HepG2 (cell line): ENCODE data around the gene MYL12B. TPM values are rescaled to one million over a fixed set of nuclear protein-coding genes. Genes with fewer than 3 reads are reported as not detected.

Experiments used
- ATAC-seq: fragments of 200-7000 bp; cut with Tn5 transposase; 3 replicates; pipeline ENCODE4 v1.9.1; 2020; ENCODE audit warnings: mild to moderate bottlenecking, moderate library complexity
- BruUV-seq: library from RNA; stranded (reverse); fragments of 400-500 nt; replicated peaks from 2 replicates; lab custom pipeline; 2021; lab: Mats Ljungman, UMichigan
- CTCF ChIA-PET: fragments of 300-600 bp; formaldehyde crosslinking; extraction: SDS; loops from one replicate; lab custom pipeline; 2021; ENCODE audit warnings: low total read pairs, inconsistent platforms, low intra/inter-chr PET ratio; lab: Yijun Ruan, JAX
- POLR2A ChIA-PET: fragments of 350-600 bp; sonication (Branson Sonifier 250); formaldehyde crosslinking; loops from one replicate; lab custom pipeline; 2020; ENCODE audit warnings: antibody characterized with exemption, inconsistent platforms; lab: Yijun Ruan, JAX
- DNase-seq: peaks from one replicate; pipeline ENCODE4 v3.0.0-alpha.2; 2015; ENCODE audit warnings: low spot score
- FAIRE-seq: peaks from 3 replicates; lab custom pipeline; 2011; peaks lifted over from hg19 to GRCh38; lab: Jason Lieb, UNC
- H2AFZ ChIP-seq: one replicate; pipeline ENCODE4 v1.6.1; 2011; ENCODE audit warnings: low read length, inconsistent platforms
- H3K27ac ChIP-seq: fragments of 300-600 bp; 3 replicates; pipeline ENCODE4 v1.8.0; 2011; ENCODE audit warnings: mixed run types, mild to moderate bottlenecking, mixed read lengths, low read length, inconsistent platforms; ENCODE audit not compliant: insufficient read depth; ENCODE audit errors: extremely low read length
- H3K27me3 ChIP-seq, 2 experiments: fragments of 200-600 bp in 1 of 2; 2 replicates in 1 of 2; 3 replicates in 1 of 2; pipeline versions ENCODE4 v1.6.0 to v1.8.0; 2011; ENCODE audit warnings: low read length in 2 of 2, mild to moderate bottlenecking in 2 of 2, moderate library complexity in 2 of 2, inconsistent platforms in 1 of 2; ENCODE audit not compliant: insufficient read depth in 2 of 2, control insufficient read depth in 1 of 2
- H3K36me3 ChIP-seq, 2 experiments: fragments of 200-600 bp in 1 of 2; replicated peaks in 1 of 2; 2 replicates in 1 of 2; 3 replicates in 1 of 2; pipeline versions ENCODE4 v1.5.1 to v1.8.0; 2011; ENCODE audit warnings: low read length in 2 of 2, inconsistent platforms in 1 of 2; ENCODE audit not compliant: insufficient read depth in 2 of 2, control insufficient read depth in 1 of 2
- H3K4me1 ChIP-seq: 2 replicates; pipeline ENCODE4 v1.5.1; 2012; ENCODE audit warnings: low read length, inconsistent platforms; ENCODE audit not compliant: insufficient read depth
- H3K4me2 ChIP-seq: 2 replicates; pipeline ENCODE4 v1.6.0; 2011; ENCODE audit warnings: low read depth, low read length, inconsistent platforms
- H3K4me3 ChIP-seq, 3 experiments: fragments of 200-600 bp in 1 of 3; sonication (generic), shearing (Covaris generic) in 1 of 3; replicated peaks in 1 of 3; 2 replicates each; pipeline ENCODE4 v1.5.1; 2011 to 2016; ENCODE audit warnings: low read length in 3 of 3, inconsistent platforms in 2 of 3, low read depth in 2 of 3, mild to moderate bottlenecking in 2 of 3, control low read depth in 1 of 3, mixed read lengths in 1 of 3; ENCODE audit not compliant: insufficient read depth in 1 of 3
- H3K79me2 ChIP-seq: one replicate; pipeline ENCODE4 v1.6.1; 2011; ENCODE audit warnings: low read length, inconsistent platforms; ENCODE audit not compliant: insufficient read depth
- H3K9ac ChIP-seq: 2 replicates; pipeline ENCODE4 v1.6.0; 2011; ENCODE audit warnings: mild to moderate bottlenecking, low read depth, low read length, inconsistent platforms; ENCODE audit not compliant: insufficient read depth
- H3K9me3 ChIP-seq: 2 replicates; pipeline ENCODE4 v1.5.1; 2012; ENCODE audit warnings: mild to moderate bottlenecking, low read length
- H4K20me1 ChIP-seq: 2 replicates; pipeline ENCODE4 v1.6.0; 2011; ENCODE audit warnings: inconsistent platforms, mild to moderate bottlenecking, low read length, moderate library complexity; ENCODE audit not compliant: insufficient read depth
- BCLAF1 ChIP-seq: fragments of 450-650 bp; IDR thresholded peaks from 2 replicates; pipeline ENCODE4 v1.6.1; 2017; ENCODE audit warnings: mild to moderate bottlenecking
- FOXA1 ChIP-seq, 2 experiments: fragments of 450-650 bp in 1 of 2; sonication (generic) in 1 of 2; formaldehyde crosslinking in 1 of 2; IDR thresholded peaks; 2 replicates each; pipeline versions ENCODE4 v1.4.0 to v1.6.1; 2016 to 2020; ENCODE audit warnings: missing genetic modification reagents in 1 of 2
- HNRNPLL ChIP-seq: fragments of 200-400 bp; formaldehyde crosslinking; IDR thresholded peaks from 2 replicates; pipeline ENCODE4 v1.6.1; 2017; ENCODE audit warnings: mild to moderate bottlenecking, low read depth, low read length; ENCODE audit not compliant: poor library complexity, severe bottlenecking
- KDM5A ChIP-seq: fragments of 200-600 bp; sonication (generic); IDR thresholded peaks from 2 replicates; pipeline ENCODE4 v1.7.0; 2018; ENCODE audit warnings: antibody characterized with exemption, mild to moderate bottlenecking, low read length, borderline replicate concordance
- MAF1 ChIP-seq: sonication (generic); formaldehyde crosslinking; IDR thresholded peaks from 2 replicates; pipeline ENCODE4 v1.5.0; 2020; ENCODE audit warnings: missing genetic modification reagents, borderline replicate concordance
- RBFOX2 ChIP-seq: fragments of 200-400 bp; formaldehyde crosslinking; IDR thresholded peaks from 2 replicates; pipeline ENCODE4 v1.6.1; 2017; ENCODE audit warnings: low read depth, mild to moderate bottlenecking, low read length
- XBP1 ChIP-seq: sonication (generic); formaldehyde crosslinking; IDR thresholded peaks from 2 replicates; pipeline ENCODE4 v1.5.0; 2020; ENCODE audit warnings: missing genetic modification reagents
- ZBTB34 ChIP-seq: sonication (generic); formaldehyde crosslinking; IDR thresholded peaks from 2 replicates; pipeline ENCODE4 v1.8.0; 2022; ENCODE audit warnings: mild to moderate bottlenecking, missing genetic modification reagents
- ZNF230 ChIP-seq: sonication (generic); formaldehyde crosslinking; IDR thresholded peaks from 2 replicates; pipeline ENCODE4 v1.4.0; 2020; ENCODE audit warnings: mild to moderate bottlenecking, missing genetic modification reagents
- ZNF280D ChIP-seq: sonication (generic); formaldehyde crosslinking; IDR thresholded peaks from 2 replicates; pipeline ENCODE4 v1.5.1; 2020; ENCODE audit warnings: mild to moderate bottlenecking, missing genetic modification reagents
- ZNF614 ChIP-seq: IDR thresholded peaks from 2 replicates; pipeline ENCODE4 v1.6.1; 2018; ENCODE audit warnings: missing biosample characterization, missing genetic modification reagents, inconsistent platforms, borderline replicate concordance
- ZSCAN29 ChIP-seq: sonication (generic); formaldehyde crosslinking; conservative IDR thresholded peaks from 2 replicates; pipeline ENCODE4 v1.4.0; 2020; ENCODE audit warnings: mild to moderate bottlenecking, missing genetic modification reagents
- WGBS: methylation state at CpG from one replicate; pipeline ENCODE4 v1.1.6; 2017; ENCODE audit warnings: low lambda C conversion rate; 5-methylcytosine and 5-hydroxymethylcytosine counted together
- in situ Hi-C: cut with HindIII; loops from 2 replicates; pipeline ENCODE4 v1.10.0; 2017; ENCODE audit warnings: low pct_unique_long_range_greater_than_20kb; ENCODE audit not compliant: extremely low pct_ligation_motif_present
- intact Hi-C: fragments of 100-400 bp; cut with micrococcal nuclease; formaldehyde crosslinking; loops from one replicate; pipeline ENCODE4 v1.10.0; 2022; ENCODE audit not compliant: unreplicated experiment
- polyA plus RNA-seq, 8 experiments: library from polyadenylated mRNA; depleted of rRNA in 3 of 8; stranded (reverse) in 7 of 8; unstranded in 1 of 8; fragments of >200 nt; fragmentation: Illumina TruSeq in 4 of 8; extraction: Trizol in 4 of 8; gene quantifications; 2 replicates each; pipeline versions ENCODE4 v1.2.1 to v1.2.3, GENCODE V29; 2011 to 2016; ENCODE audit warnings: low read depth in 4 of 8, missing spikeins in 1 of 8, mixed read lengths in 1 of 8; ENCODE audit not compliant: insufficient read depth in 1 of 8
- total RNA-seq, 5 experiments: library from RNA; depleted of rRNA; stranded (reverse); fragments of >200 nt; fragmentation: Illumina TruSeq; extraction: Trizol; gene quantifications; 2 replicates each; pipeline ENCODE4 v1.2.3, GENCODE V29; 2016; ENCODE audit warnings: low read depth in 1 of 5

The MYL12B gene
- total and polyA plus RNA-seq, 2 of the 13 experiments (the other 11 are each of a cell fraction or from before 2014, with no cell fraction given), result 265 to 340 TPM

GRCh38 chr18:3247240-3248061 is 14.5 kb upstream of the MYL12B start, which contains the start of gene MYL12A (continued):
- TF ChIP-seq BCLAF1, result no peak

- Histone ChIP-seq H3K4me2 (peak overlapping the region; percentile 63), H2AFZ (no peak overlapping the region), H3K9me3 (no peaks in the 10 kb centered on the region), H3K79me2 (peaks cover 75% of the 10 kb centered on the region), H3K27ac (peak overlapping the region; percentile 93), H3K4me3 (peak overlapping the region; percentile 92 to 94 (median 93)), H3K4me1 (peaks cover 63% of the 10 kb centered on the region), H4K20me1 (peaks cover 13% of the 10 kb centered on the region; the same call in 1 of the 2 replicates), H3K9ac (peak overlapping the region; percentile 94), H3K27me3 (no peaks in the 10 kb centered on the region; a peak in 2 of 5 replicates), H3K36me3 (peaks cover 0 to under 1% of the 10 kb centered on the region in 2 experiments; a peak in 2 of 5 replicates)
- 0% methylated on average over 16 of the region's 22 CpGs for WGBS
- intact Hi-C loops, result loop anchor here (5.0 kb wide), 1 partner anchor 46 kb away; no protein-coding TSS in a partner anchor
- BruUV-seq, result TSS peak; percentile 69
- in situ Hi-C loops, result loop anchor here (5.0 kb wide), 2 partner anchors 96 to 316 kb away; no protein-coding TSS in a partner anchor
- DNase-seq, result no peak
- ATAC-seq, result no peak; the same call in 2 of the 3 replicates
- CTCF ChIA-PET, result no interaction called here
- no peak for FAIRE-seq
- POLR2A ChIA-PET, result interaction anchor here (1.1 to 5.4 kb wide), 18 partner anchors 8 to 482 kb away, joined by 3 to 54 read pairs (median 12); partner anchors contain the start of genes MYL12B and MYOM1
- TF ChIP-seq MAF1 (CRISPR knock-in tag) (0 out of 2 replicates have a peak, but pooled peaks have one; percentile 40), ZNF280D (CRISPR knock-in tag) (0 out of 2 replicates have a peak, but pooled peaks have one; percentile 0), ZSCAN29 (CRISPR knock-in tag) (no peak), HNRNPLL (peak; percentile 99), FOXA1 (IDR thresholded peaks at IDR 0.05) (no peak), FOXA1 (CRISPR knock-in tag; IDR thresholded peaks at IDR 0.05) (no peak), ZBTB34 (CRISPR knock-in tag) (0 out of 2 replicates have a peak, but pooled peaks have one; percentile 5), ZNF230 (CRISPR knock-in tag) (0 out of 2 replicates have a peak, but pooled peaks have one; percentile 3), ZNF614 (CRISPR knock-in tag) (no peak), XBP1 (CRISPR knock-in tag) (peak; percentile 47), RBFOX2 (no peak), KDM5A (peak; percentile 49; the same call in 1 of the 2 replicates)
Measured at GRCh38 chr18:3248062-3248657, 13.8 kb upstream of the MYL12B start.
